Tibial nerve (tissue), 4 donors: ENCODE data around the gene FCER2. TPM values are rescaled to one million over a fixed set of nuclear protein-coding genes. Genes with fewer than 3 reads are reported as not detected.

ENCODE experiments used
- DNase-seq, 2 donors: peaks; one replicate each; pipeline ENCODE4 v3.0.0-alpha.2; 2019; ENCODE audit warnings: low spot score in 2 of 2
- H3K27ac ChIP-seq, 4 donors: fragments of 200-600 bp; sonication (generic) in 3 of 4; one replicate each; pipeline ENCODE4 v1.5.1; 2017 to 2019; ENCODE audit warnings: mild to moderate bottlenecking in 1 of 4
- H3K27me3 ChIP-seq, 2 donors: fragments of 200-600 bp; sonication (generic) in 1 of 2; one replicate each; pipeline versions ENCODE4 v1.5.1 to v1.6.0; 2017 to 2019
- H3K36me3 ChIP-seq, 3 donors: fragments of 200-600 bp; sonication (generic); one replicate each; pipeline ENCODE4 v1.5.1; 2018 to 2019
- H3K4me1 ChIP-seq, 4 donors: fragments of 200-600 bp; sonication (generic) in 3 of 4; one replicate each; pipeline ENCODE4 v1.5.1; 2017 to 2019
- H3K4me3 ChIP-seq, 4 donors: fragments of 200-600 bp; sonication (generic) in 3 of 4; one replicate each; pipeline ENCODE4 v1.5.1; 2017 to 2019; ENCODE audit warnings: mild to moderate bottlenecking in 1 of 4, moderate library complexity in 1 of 4
- H3K9me3 ChIP-seq, 4 donors: fragments of 200-600 bp; sonication (generic) in 3 of 4; one replicate each; pipeline ENCODE4 v1.5.1; 2017 to 2019
- CTCF ChIP-seq, 5 experiments: fragments of 200-600 bp in 3 of 5; fragments of 450-650 bp in 2 of 5; sonication (generic) in 3 of 5; IDR thresholded peaks; one replicate each; pipeline ENCODE4 v1.5.1; 2016 to 2019; ENCODE audit warnings: antibody characterized with exemption in 5 of 5, mild to moderate bottlenecking in 3 of 5, moderate library complexity in 2 of 5
- EP300 ChIP-seq, 2 donors: sonication (generic); formaldehyde crosslinking; IDR thresholded peaks; one replicate each; pipeline ENCODE4 v1.6.1; 2017; ENCODE audit warnings: antibody characterized with exemption in 2 of 2, mild to moderate bottlenecking in 1 of 2
- POLR2A ChIP-seq, 2 donors: fragments of 450-650 bp; IDR thresholded peaks; one replicate each; pipeline ENCODE4 v1.6.1; 2017; ENCODE audit warnings: antibody characterized with exemption in 2 of 2, mild to moderate bottlenecking in 2 of 2, moderate library complexity in 2 of 2
- WGBS, 2 donors: methylation state at CpG; one replicate each; pipeline ENCODE4 v1.1.5; 2018; 5-methylcytosine and 5-hydroxymethylcytosine counted together
- total RNA-seq, 4 donors: library from RNA; depleted of rRNA; stranded (reverse); fragments of >200 nt; gene quantifications; one replicate each; pipeline ENCODE4 v1.1.0, GENCODE V29; 2016

Gene FCER2
- total RNA-seq, 4 donors from 2014 or later, result 0.90 to 1.0 TPM; not detected in 2

GRCh38 chr19:7694499-7694898, 7.4 kb downstream of the FCER2 start:
- no peak overlapping the region for H3K27ac ChIP-seq
- WGBS, 2 donors, result 53 to 59% methylated on average over 4 of the region's 4 CpGs
- H3K36me3 ChIP-seq, result no peaks in the 10 kb centered on the region
- H3K27me3 ChIP-seq, result peaks cover 0 to 26% of the 10 kb centered on the region in 2 donors
- H3K4me1 ChIP-seq, result no peaks in the 10 kb centered on the region
- H3K9me3 ChIP-seq, result no peaks in the 10 kb centered on the region
- TF ChIP-seq POLR2A (IDR thresholded peaks at IDR 0.05) (no peak), EP300 (IDR thresholded peaks at IDR 0.05) (no peak), CTCF (IDR thresholded peaks at IDR 0.05) (no peak)
- no peak overlapping the region for H3K4me3 ChIP-seq
- DNase-seq, result no peak

GRCh38 chr19:7692417-7693088, 9.4 kb downstream of the FCER2 start:
- no peaks in the 10 kb centered on the region for H3K9me3 ChIP-seq
- 77 to 92% methylated on average over 13 of the region's 13 CpGs for WGBS, 2 donors
- H3K4me1 ChIP-seq, result no peaks in the 10 kb centered on the region
- no peak for TF ChIP-seq POLR2A (IDR thresholded peaks at IDR 0.05)
- TF ChIP-seq EP300 (IDR thresholded peaks at IDR 0.05), result no peak
- TF ChIP-seq CTCF (IDR thresholded peaks at IDR 0.05), result no peak
- no peak overlapping the region for H3K4me3 ChIP-seq
- no peak overlapping the region for H3K27ac ChIP-seq
- no peaks in the 10 kb centered on the region for H3K36me3 ChIP-seq
- H3K27me3 ChIP-seq, result peaks cover 0 to 10% of the 10 kb centered on the region in 2 donors
- DNase-seq, result no peak

- Histone ChIP-seq H3K27me3 (no peaks in the 10 kb centered on the region), H3K36me3 (no peaks in the 10 kb centered on the region), H3K4me1 (no peaks in the 10 kb centered on the region), H3K9me3 (no peaks in the 10 kb centered on the region), H3K27ac (no peak overlapping the region), H3K4me3 (no peak overlapping the region)
- no peak for DNase-seq
- TF ChIP-seq EP300 (IDR thresholded peaks at IDR 0.05) (no peak), CTCF (IDR thresholded peaks at IDR 0.05) (no peak), POLR2A (IDR thresholded peaks at IDR 0.05) (no peak)
These were observed 10.4 kb downstream of the FCER2 start for GRCh38 chr19:7691497-7691896.

GRCh38 chr19:7690779-7691258, 11.1 kb downstream of the FCER2 start:
- no peaks in the 10 kb centered on the region for H3K4me1 ChIP-seq
- no peak for DNase-seq
- no peaks in the 10 kb centered on the region for H3K9me3 ChIP-seq
- H3K4me3 ChIP-seq, result no peak overlapping the region
- no peaks in the 10 kb centered on the region for H3K27me3 ChIP-seq
- no peak for TF ChIP-seq POLR2A (IDR thresholded peaks at IDR 0.05)
- TF ChIP-seq CTCF (IDR thresholded peaks at IDR 0.05), result no peak
- no peak for TF ChIP-seq EP300 (IDR thresholded peaks at IDR 0.05)
- WGBS, 2 donors, result 87 to 90% methylated on average over 8 of the region's 8 CpGs
- no peaks in the 10 kb centered on the region for H3K36me3 ChIP-seq
- H3K27ac ChIP-seq, result no peak overlapping the region

- Histone ChIP-seq H3K36me3 (peaks cover 0 to 14% (median 0%) of the 10 kb centered on the region in 3 donors), H3K27me3 (no peaks in the 10 kb centered on the region), H3K4me3 (no peak overlapping the region), H3K9me3 (no peaks in the 10 kb centered on the region), H3K27ac (no peak overlapping the region), H3K4me1 (no peaks in the 10 kb centered on the region)
- TF ChIP-seq CTCF (IDR thresholded peaks at IDR 0.05) (no peak), POLR2A (IDR thresholded peaks at IDR 0.05) (no peak), EP300 (IDR thresholded peaks at IDR 0.05) (no peak)
- 18 to 37% methylated on average over 23 of the region's 23 CpGs for WGBS, 2 donors
- no peak for DNase-seq
These were observed 12.8 kb downstream of the FCER2 start for GRCh38 chr19:7689165-7689564.
